HepG2 (cell line): Measurements from ENCODE around the gene DUS1L. TPM values are rescaled to one million over a fixed set of nuclear protein-coding genes. Genes with fewer than 3 reads are reported as not detected.

Source experiments
- ATAC-seq: fragments of 200-7000 bp; cut with Tn5 transposase; 3 replicates; pipeline ENCODE4 v1.9.1; 2020; ENCODE audit warnings: mild to moderate bottlenecking, moderate library complexity
- BruUV-seq: library from RNA; stranded (reverse); fragments of 400-500 nt; replicated peaks from 2 replicates; lab custom pipeline; 2021; lab: Mats Ljungman, UMichigan
- CTCF ChIA-PET: fragments of 300-600 bp; formaldehyde crosslinking; extraction: SDS; loops from one replicate; lab custom pipeline; 2021; ENCODE audit warnings: low total read pairs, inconsistent platforms, low intra/inter-chr PET ratio; lab: Yijun Ruan, JAX
- POLR2A ChIA-PET: fragments of 350-600 bp; sonication (Branson Sonifier 250); formaldehyde crosslinking; loops from one replicate; lab custom pipeline; 2020; ENCODE audit warnings: antibody characterized with exemption, inconsistent platforms; lab: Yijun Ruan, JAX
- DNase-seq: peaks from one replicate; pipeline ENCODE4 v3.0.0-alpha.2; 2015; ENCODE audit warnings: low spot score
- FAIRE-seq: peaks from 3 replicates; lab custom pipeline; 2011; peaks lifted over from hg19 to GRCh38; lab: Jason Lieb, UNC
- H2AFZ ChIP-seq: one replicate; pipeline ENCODE4 v1.6.1; 2011; ENCODE audit warnings: low read length, inconsistent platforms
- H3K27ac ChIP-seq: fragments of 300-600 bp; 3 replicates; pipeline ENCODE4 v1.8.0; 2011; ENCODE audit warnings: mixed run types, mild to moderate bottlenecking, mixed read lengths, low read length, inconsistent platforms; ENCODE audit not compliant: insufficient read depth; ENCODE audit errors: extremely low read length
- H3K27me3 ChIP-seq, 2 experiments: fragments of 200-600 bp in 1 of 2; 2 replicates in 1 of 2; 3 replicates in 1 of 2; pipeline versions ENCODE4 v1.6.0 to v1.8.0; 2011; ENCODE audit warnings: low read length in 2 of 2, mild to moderate bottlenecking in 2 of 2, moderate library complexity in 2 of 2, inconsistent platforms in 1 of 2; ENCODE audit not compliant: insufficient read depth in 2 of 2, control insufficient read depth in 1 of 2
- H3K36me3 ChIP-seq, 2 experiments: fragments of 200-600 bp in 1 of 2; replicated peaks in 1 of 2; 2 replicates in 1 of 2; 3 replicates in 1 of 2; pipeline versions ENCODE4 v1.5.1 to v1.8.0; 2011; ENCODE audit warnings: low read length in 2 of 2, inconsistent platforms in 1 of 2; ENCODE audit not compliant: insufficient read depth in 2 of 2, control insufficient read depth in 1 of 2
- H3K4me1 ChIP-seq: 2 replicates; pipeline ENCODE4 v1.5.1; 2012; ENCODE audit warnings: low read length, inconsistent platforms; ENCODE audit not compliant: insufficient read depth
- H3K4me2 ChIP-seq: 2 replicates; pipeline ENCODE4 v1.6.0; 2011; ENCODE audit warnings: low read depth, low read length, inconsistent platforms
- H3K4me3 ChIP-seq, 3 experiments: fragments of 200-600 bp in 1 of 3; sonication (generic), shearing (Covaris generic) in 1 of 3; replicated peaks in 1 of 3; 2 replicates each; pipeline ENCODE4 v1.5.1; 2011 to 2016; ENCODE audit warnings: low read length in 3 of 3, inconsistent platforms in 2 of 3, low read depth in 2 of 3, mild to moderate bottlenecking in 2 of 3, control low read depth in 1 of 3, mixed read lengths in 1 of 3; ENCODE audit not compliant: insufficient read depth in 1 of 3
- H3K79me2 ChIP-seq: one replicate; pipeline ENCODE4 v1.6.1; 2011; ENCODE audit warnings: low read length, inconsistent platforms; ENCODE audit not compliant: insufficient read depth
- H3K9ac ChIP-seq: 2 replicates; pipeline ENCODE4 v1.6.0; 2011; ENCODE audit warnings: mild to moderate bottlenecking, low read depth, low read length, inconsistent platforms; ENCODE audit not compliant: insufficient read depth
- H3K9me3 ChIP-seq: 2 replicates; pipeline ENCODE4 v1.5.1; 2012; ENCODE audit warnings: mild to moderate bottlenecking, low read length
- H4K20me1 ChIP-seq: 2 replicates; pipeline ENCODE4 v1.6.0; 2011; ENCODE audit warnings: inconsistent platforms, mild to moderate bottlenecking, low read length, moderate library complexity; ENCODE audit not compliant: insufficient read depth
- FOXA1 ChIP-seq, 2 experiments: fragments of 450-650 bp in 1 of 2; sonication (generic) in 1 of 2; formaldehyde crosslinking in 1 of 2; IDR thresholded peaks; 2 replicates each; pipeline versions ENCODE4 v1.4.0 to v1.6.1; 2016 to 2020; ENCODE audit warnings: missing genetic modification reagents in 1 of 2
- GTF2F1 ChIP-seq: fragments of 150-350 bp; IDR thresholded peaks from 2 replicates; pipeline ENCODE4 v1.6.1; 2014; ENCODE audit warnings: low read length
- NR3C1 ChIP-seq: sonication (generic); formaldehyde crosslinking; IDR thresholded peaks from 2 replicates; pipeline ENCODE4 v1.4.0; 2020; ENCODE audit warnings: missing genetic modification reagents
- PHB2 ChIP-seq: fragments of 450-650 bp; IDR thresholded peaks from 2 replicates; pipeline ENCODE4 v1.6.1; 2018; ENCODE audit not compliant: partially characterized antibody
- SP4 ChIP-seq: sonication (generic); formaldehyde crosslinking; IDR thresholded peaks from 2 replicates; pipeline ENCODE4 v1.8.1; 2023; ENCODE audit warnings: mild to moderate bottlenecking, missing genetic modification reagents
- THAP8 ChIP-seq: sonication (generic); formaldehyde crosslinking; IDR thresholded peaks from 2 replicates; pipeline ENCODE4 v1.5.1; 2020; ENCODE audit warnings: missing genetic modification reagents, mild to moderate bottlenecking, borderline replicate concordance
- ZBTB1 ChIP-seq: sonication (generic); formaldehyde crosslinking; IDR thresholded peaks from 2 replicates; pipeline ENCODE4 v1.4.0; 2020; ENCODE audit warnings: missing genetic modification reagents, borderline replicate concordance
- ZNF121 ChIP-seq: sonication (generic); formaldehyde crosslinking; IDR thresholded peaks from 2 replicates; pipeline ENCODE4 v1.5.0; 2020; ENCODE audit warnings: mild to moderate bottlenecking, missing genetic modification reagents
- ZNF737 ChIP-seq: sonication (generic); formaldehyde crosslinking; IDR thresholded peaks from 2 replicates; pipeline ENCODE4 v1.5.0; 2020; ENCODE audit warnings: missing genetic modification reagents, mild to moderate bottlenecking, borderline replicate concordance
- ZNF746 ChIP-seq: sonication (generic); formaldehyde crosslinking; IDR thresholded peaks from 2 replicates; pipeline ENCODE4 v1.8.0; 2022; ENCODE audit warnings: mild to moderate bottlenecking, missing genetic modification reagents
- ZNF790 ChIP-seq: sonication (generic); formaldehyde crosslinking; IDR thresholded peaks from 2 replicates; pipeline ENCODE4 v1.8.0; 2022; ENCODE audit warnings: missing genetic modification reagents, mild to moderate bottlenecking, borderline replicate concordance
- WGBS: methylation state at CpG from one replicate; pipeline ENCODE4 v1.1.6; 2017; ENCODE audit warnings: low lambda C conversion rate; 5-methylcytosine and 5-hydroxymethylcytosine counted together
- in situ Hi-C: cut with HindIII; loops from 2 replicates; pipeline ENCODE4 v1.10.0; 2017; ENCODE audit warnings: low pct_unique_long_range_greater_than_20kb; ENCODE audit not compliant: extremely low pct_ligation_motif_present
- intact Hi-C: fragments of 100-400 bp; cut with micrococcal nuclease; formaldehyde crosslinking; loops from one replicate; pipeline ENCODE4 v1.10.0; 2022; ENCODE audit not compliant: unreplicated experiment
- polyA plus RNA-seq, 8 experiments: library from polyadenylated mRNA; depleted of rRNA in 3 of 8; stranded (reverse) in 7 of 8; unstranded in 1 of 8; fragments of >200 nt; fragmentation: Illumina TruSeq in 4 of 8; extraction: Trizol in 4 of 8; gene quantifications; 2 replicates each; pipeline versions ENCODE4 v1.2.1 to v1.2.3, GENCODE V29; 2011 to 2016; ENCODE audit warnings: low read depth in 4 of 8, missing spikeins in 1 of 8, mixed read lengths in 1 of 8; ENCODE audit not compliant: insufficient read depth in 1 of 8
- total RNA-seq, 5 experiments: library from RNA; depleted of rRNA; stranded (reverse); fragments of >200 nt; fragmentation: Illumina TruSeq; extraction: Trizol; gene quantifications; 2 replicates each; pipeline ENCODE4 v1.2.3, GENCODE V29; 2016; ENCODE audit warnings: low read depth in 1 of 5
- TF ChIP-seq, protein P1 (sequence below): sonication (generic); formaldehyde crosslinking; IDR thresholded peaks from 2 replicates; pipeline ENCODE4 v1.4.0; 2020; ENCODE audit warnings: missing genetic modification reagents
- TF ChIP-seq, protein P2 (sequence below): sonication (generic); formaldehyde crosslinking; IDR thresholded peaks from 2 replicates; pipeline ENCODE4 v1.4.0; 2020; ENCODE audit warnings: missing genetic modification reagents

Gene DUS1L
- total and polyA plus RNA-seq, 2 of the 13 experiments (the other 11 are each of a cell fraction or from before 2014, with no cell fraction given): 81.0 to 109 TPM

DNA sequence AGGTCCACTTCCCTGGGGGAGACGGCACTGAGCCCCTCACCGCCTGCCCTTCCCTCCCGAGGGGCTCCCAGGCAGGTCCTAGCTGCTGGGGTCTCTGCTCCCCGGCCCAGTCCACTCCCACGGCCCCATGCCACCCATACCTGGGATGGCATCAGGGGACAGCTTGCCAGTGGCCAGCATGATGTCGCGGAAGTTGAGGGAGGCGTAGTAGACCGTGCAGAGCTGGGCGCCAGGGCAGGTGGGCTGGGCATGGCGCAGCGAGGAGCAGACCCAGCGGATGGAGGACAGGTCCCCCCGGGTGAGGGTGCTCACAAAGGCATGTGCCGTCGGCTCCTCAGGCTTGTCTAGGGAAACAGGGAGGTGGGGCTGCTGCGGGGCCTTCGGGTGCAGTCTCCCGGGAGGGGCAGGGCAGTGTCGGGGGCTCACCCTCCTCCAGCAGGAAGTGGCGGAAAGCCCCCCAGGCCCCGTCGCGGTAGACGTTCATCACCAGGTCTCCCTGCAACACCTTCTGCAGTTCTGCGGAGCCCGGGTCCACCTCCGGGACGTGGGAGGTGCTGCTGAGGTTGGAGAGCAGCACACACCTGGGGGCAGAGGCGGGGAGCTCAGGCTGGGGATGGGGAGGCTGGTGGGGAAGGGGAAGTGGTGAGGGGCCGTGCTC is 18.9 kb upstream of the DUS1L start (continued):
- no peak; the same call in 1 of the 2 replicates for TF ChIP-seq ZNF746 (CRISPR knock-in tag)

DNA sequence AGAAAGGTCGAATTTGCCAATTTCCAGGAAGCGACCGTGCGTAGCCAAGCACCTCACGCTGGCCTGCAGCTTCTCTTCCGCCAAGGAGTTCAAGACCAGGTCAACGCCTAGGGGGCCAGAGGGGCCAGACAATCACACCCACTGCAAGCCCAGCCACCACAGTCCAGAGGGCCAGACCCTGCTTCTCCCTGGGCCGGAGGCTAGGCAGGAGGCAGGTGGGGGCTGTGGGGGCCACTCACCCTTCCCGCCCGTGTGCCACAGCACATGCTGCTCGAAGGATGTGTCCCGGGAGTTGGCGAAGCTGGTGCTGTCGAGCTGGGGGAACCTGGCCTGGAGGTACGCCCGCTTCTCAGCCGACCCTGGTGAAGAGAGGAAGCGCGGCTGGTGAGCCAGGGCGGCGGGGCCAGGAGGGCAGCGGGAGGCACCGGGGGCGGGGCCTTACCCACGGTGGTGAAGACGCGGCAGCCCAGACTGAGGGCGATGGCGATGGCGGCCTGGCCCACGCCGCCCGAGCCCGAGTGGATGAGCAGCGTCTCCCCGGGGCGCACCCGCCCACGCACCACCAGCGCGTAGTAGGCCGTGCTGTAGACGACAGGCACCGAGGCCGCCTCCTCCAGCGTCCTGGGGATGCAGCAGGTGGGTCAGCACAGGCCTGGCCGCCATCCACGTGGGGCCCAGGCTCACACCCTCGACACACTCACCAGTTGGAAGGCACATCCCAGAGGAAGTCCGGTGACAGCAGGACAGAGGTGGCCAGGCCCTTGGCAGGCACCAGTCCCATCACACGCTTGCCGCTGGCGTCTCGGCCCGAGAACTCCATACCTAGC is 18.1 kb upstream of the DUS1L start:
- Histone ChIP-seq H3K4me1 (no peaks in the 10 kb centered on the region), H3K79me2 (peaks cover 5% of the 10 kb centered on the region), H3K9ac (no peak overlapping the region), H3K4me3 (no peak overlapping the region), H3K4me2 (no peak overlapping the region), H2AFZ (no peak overlapping the region), H4K20me1 (peaks cover 69% of the 10 kb centered on the region), H3K36me3 (peaks cover 84 to 96% of the 10 kb centered on the region in 2 experiments), H3K27me3 (no peaks in the 10 kb centered on the region), H3K27ac (no peak overlapping the region), H3K9me3 (no peaks in the 10 kb centered on the region)
- FAIRE-seq: no peak
- no peak for ATAC-seq
- in situ Hi-C loops (no loop called here), intact Hi-C loops (no loop called here)
- ChIA-PET CTCF (no interaction called here), POLR2A (no interaction called here)
- no peak for DNase-seq
- BruUV-seq: no TSS peak
- 96% methylated on average over 55 of the region's 55 CpGs for WGBS
- TF ChIP-seq GTF2F1 (no peak), FOXA1 (IDR thresholded peaks at IDR 0.05) (no peak), FOXA1 (CRISPR knock-in tag; IDR thresholded peaks at IDR 0.05) (no peak), THAP8 (no peak), NR3C1 (CRISPR knock-in tag) (no peak), ZNF121 (CRISPR knock-in tag) (no peak), ZNF737 (CRISPR knock-in tag) (no peak), ZBTB1 (CRISPR knock-in tag) (no peak), PHB2 (no peak), SP4 (CRISPR knock-in tag) (no peak), ZNF790 (CRISPR knock-in tag) (no peak)
- TF ChIP-seq, protein P1, sequence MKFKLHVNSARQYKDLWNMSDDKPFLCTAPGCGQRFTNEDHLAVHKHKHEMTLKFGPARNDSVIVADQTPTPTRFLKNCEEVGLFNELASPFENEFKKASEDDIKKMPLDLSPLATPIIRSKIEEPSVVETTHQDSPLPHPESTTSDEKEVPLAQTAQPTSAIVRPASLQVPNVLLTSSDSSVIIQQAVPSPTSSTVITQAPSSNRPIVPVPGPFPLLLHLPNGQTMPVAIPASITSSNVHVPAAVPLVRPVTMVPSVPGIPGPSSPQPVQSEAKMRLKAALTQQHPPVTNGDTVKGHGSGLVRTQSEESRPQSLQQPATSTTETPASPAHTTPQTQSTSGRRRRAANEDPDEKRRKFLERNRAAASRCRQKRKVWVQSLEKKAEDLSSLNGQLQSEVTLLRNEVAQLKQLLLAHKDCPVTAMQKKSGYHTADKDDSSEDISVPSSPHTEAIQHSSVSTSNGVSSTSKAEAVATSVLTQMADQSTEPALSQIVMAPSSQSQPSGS (CRISPR knock-in tag): no peak
- TF ChIP-seq, protein P2, sequence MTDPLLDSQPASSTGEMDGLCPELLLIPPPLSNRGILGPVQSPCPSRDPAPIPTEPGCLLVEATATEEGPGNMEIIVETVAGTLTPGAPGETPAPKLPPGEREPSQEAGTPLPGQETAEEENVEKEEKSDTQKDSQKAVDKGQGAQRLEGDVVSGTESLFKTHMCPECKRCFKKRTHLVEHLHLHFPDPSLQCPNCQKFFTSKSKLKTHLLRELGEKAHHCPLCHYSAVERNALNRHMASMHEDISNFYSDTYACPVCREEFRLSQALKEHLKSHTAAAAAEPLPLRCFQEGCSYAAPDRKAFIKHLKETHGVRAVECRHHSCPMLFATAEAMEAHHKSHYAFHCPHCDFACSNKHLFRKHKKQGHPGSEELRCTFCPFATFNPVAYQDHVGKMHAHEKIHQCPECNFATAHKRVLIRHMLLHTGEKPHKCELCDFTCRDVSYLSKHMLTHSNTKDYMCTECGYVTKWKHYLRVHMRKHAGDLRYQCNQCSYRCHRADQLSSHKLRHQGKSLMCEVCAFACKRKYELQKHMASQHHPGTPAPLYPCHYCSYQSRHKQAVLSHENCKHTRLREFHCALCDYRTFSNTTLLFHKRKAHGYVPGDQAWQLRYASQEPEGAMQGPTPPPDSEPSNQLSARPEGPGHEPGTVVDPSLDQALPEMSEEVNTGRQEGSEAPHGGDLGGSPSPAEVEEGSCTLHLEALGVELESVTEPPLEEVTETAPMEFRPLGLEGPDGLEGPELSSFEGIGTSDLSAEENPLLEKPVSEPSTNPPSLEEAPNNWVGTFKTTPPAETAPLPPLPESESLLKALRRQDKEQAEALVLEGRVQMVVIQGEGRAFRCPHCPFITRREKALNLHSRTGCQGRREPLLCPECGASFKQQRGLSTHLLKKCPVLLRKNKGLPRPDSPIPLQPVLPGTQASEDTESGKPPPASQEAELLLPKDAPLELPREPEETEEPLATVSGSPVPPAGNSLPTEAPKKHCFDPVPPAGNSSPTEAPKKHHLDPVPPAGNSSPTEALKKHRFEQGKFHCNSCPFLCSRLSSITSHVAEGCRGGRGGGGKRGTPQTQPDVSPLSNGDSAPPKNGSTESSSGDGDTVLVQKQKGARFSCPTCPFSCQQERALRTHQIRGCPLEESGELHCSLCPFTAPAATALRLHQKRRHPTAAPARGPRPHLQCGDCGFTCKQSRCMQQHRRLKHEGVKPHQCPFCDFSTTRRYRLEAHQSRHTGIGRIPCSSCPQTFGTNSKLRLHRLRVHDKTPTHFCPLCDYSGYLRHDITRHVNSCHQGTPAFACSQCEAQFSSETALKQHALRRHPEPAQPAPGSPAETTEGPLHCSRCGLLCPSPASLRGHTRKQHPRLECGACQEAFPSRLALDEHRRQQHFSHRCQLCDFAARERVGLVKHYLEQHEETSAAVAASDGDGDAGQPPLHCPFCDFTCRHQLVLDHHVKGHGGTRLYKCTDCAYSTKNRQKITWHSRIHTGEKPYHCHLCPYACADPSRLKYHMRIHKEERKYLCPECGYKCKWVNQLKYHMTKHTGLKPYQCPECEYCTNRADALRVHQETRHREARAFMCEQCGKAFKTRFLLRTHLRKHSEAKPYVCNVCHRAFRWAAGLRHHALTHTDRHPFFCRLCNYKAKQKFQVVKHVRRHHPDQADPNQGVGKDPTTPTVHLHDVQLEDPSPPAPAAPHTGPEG (CRISPR knock-in tag): no peak
